ENCODE data around the gene KLHL3.

KLHL3 gene

GRCh38 chr5:137741718-137742117 is 5.8 kb upstream of the KLHL3 start:
- DNase-seq: no peak

GRCh38 chr5:137739737-137740136 is 3.8 kb upstream of the KLHL3 start:
- no peak for DNase-seq

- no peak for DNase-seq
Measured at GRCh38 chr5:137738947-137739346, 3.1 kb upstream of the KLHL3 start.

GRCh38 chr5:137737349-137738131 is 1.7 kb upstream of the KLHL3 start:
- DNase-seq: no peak

- no peak for DNase-seq
Measured at GRCh38 chr5:137736496-137736895, 607 bp upstream of the KLHL3 start.

- no peak for DNase-seq
Measured at GRCh38 chr5:137734962-137735554, 831 bp downstream of the KLHL3 start.

GRCh38 chr5:137734331-137734730 is 1.6 kb downstream of the KLHL3 start:
- DNase-seq: no peak

GRCh38 chr5:137733922-137734321 is 2.0 kb downstream of the KLHL3 start:
- no peak for DNase-seq

- DNase-seq: no peak
Measured at GRCh38 chr5:137733006-137733405, 2.9 kb downstream of the KLHL3 start.

GRCh38 chr5:137731176-137731575 is 4.7 kb downstream of the KLHL3 start:
- no peak for DNase-seq

- no peak for DNase-seq
Measured at GRCh38 chr5:137730336-137730735, 5.6 kb downstream of the KLHL3 start.

GRCh38 chr5:137728048-137728447 is 7.8 kb downstream of the KLHL3 start:
- DNase-seq: no peak

- no peak for DNase-seq
Measured at GRCh38 chr5:137727623-137728022, 8.3 kb downstream of the KLHL3 start.

GRCh38 chr5:137724251-137724650 is 11.6 kb downstream of the KLHL3 start:
- DNase-seq: no peak

GRCh38 chr5:137718611-137719010 is 17.3 kb downstream of the KLHL3 start:
- DNase-seq: no peak

GRCh38 chr5:137716337-137716736 is 19.6 kb downstream of the KLHL3 start:
- DNase-seq: no peak

- no peak for DNase-seq
Measured at GRCh38 chr5:137715456-137715855, 20.4 kb downstream of the KLHL3 start.

- DNase-seq: no peak
Measured at GRCh38 chr5:137714946-137715345, 20.9 kb downstream of the KLHL3 start.

- no peak for DNase-seq
Measured at GRCh38 chr5:137714494-137714893, 21.4 kb downstream of the KLHL3 start.

GRCh38 chr5:137712139-137712667 is 23.7 kb downstream of the KLHL3 start:
- DNase-seq: no peak

- DNase-seq: no peak
Measured at GRCh38 chr5:137710086-137710485, 25.8 kb downstream of the KLHL3 start.

GRCh38 chr5:137708796-137709559 is 26.9 kb downstream of the KLHL3 start:
- no peak for DNase-seq

GRCh38 chr5:137708062-137708461 is 27.8 kb downstream of the KLHL3 start:
- no peak for DNase-seq

GRCh38 chr5:137706841-137707240 is 29.0 kb downstream of the KLHL3 start:
- no peak for DNase-seq
